ENCODE measurements around the gene CADM1.

DNA sequence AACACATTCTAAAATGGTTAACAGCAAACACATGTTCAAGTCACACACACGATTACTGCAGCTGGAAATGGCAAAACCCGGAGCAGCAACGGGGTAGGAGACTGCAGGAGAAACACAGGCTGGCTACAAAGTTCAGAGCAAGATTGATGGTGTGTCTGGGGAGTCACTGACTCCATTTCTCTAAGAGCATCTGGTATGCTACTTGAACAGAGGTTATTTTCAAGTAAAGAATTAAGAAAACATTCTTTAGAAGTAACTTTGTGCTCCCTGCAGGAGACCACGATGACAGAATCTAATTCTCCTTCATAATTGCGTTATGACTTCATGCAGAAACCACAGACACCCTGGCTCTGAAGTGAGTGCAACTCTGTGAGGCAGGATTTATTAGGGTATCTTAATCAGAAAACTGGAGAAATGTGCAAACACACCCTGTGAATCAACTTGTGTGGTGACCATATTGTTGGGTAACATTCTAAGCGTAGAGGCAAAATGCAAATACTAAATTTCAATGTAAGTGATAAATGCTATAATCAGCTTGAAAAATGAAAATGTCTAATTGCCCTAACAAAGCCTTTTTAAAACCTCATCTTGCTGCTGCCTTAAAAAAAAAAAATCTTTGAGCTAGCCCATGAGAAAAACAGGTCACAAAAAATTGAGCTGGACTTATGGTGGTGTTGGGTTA, 303.0 kb downstream of the CADM1 start:
- TF ChIP-seq, protein P1, sequence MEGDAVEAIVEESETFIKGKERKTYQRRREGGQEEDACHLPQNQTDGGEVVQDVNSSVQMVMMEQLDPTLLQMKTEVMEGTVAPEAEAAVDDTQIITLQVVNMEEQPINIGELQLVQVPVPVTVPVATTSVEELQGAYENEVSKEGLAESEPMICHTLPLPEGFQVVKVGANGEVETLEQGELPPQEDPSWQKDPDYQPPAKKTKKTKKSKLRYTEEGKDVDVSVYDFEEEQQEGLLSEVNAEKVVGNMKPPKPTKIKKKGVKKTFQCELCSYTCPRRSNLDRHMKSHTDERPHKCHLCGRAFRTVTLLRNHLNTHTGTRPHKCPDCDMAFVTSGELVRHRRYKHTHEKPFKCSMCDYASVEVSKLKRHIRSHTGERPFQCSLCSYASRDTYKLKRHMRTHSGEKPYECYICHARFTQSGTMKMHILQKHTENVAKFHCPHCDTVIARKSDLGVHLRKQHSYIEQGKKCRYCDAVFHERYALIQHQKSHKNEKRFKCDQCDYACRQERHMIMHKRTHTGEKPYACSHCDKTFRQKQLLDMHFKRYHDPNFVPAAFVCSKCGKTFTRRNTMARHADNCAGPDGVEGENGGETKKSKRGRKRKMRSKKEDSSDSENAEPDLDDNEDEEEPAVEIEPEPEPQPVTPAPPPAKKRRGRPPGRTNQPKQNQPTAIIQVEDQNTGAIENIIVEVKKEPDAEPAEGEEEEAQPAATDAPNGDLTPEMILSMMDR (IDR thresholded peaks at IDR 0.05 in 2 of 3, conservative IDR thresholded peaks at IDR 0.05 in 1 of 3; ENCODE audit: control insufficient read depth in 2 of 3, extremely low read depth in 1 of 3, insufficient read depth in 1 of 3, low read depth in 3 of 3, low read length in 3 of 3) = no peak
- TF ChIP-seq, protein P2, sequence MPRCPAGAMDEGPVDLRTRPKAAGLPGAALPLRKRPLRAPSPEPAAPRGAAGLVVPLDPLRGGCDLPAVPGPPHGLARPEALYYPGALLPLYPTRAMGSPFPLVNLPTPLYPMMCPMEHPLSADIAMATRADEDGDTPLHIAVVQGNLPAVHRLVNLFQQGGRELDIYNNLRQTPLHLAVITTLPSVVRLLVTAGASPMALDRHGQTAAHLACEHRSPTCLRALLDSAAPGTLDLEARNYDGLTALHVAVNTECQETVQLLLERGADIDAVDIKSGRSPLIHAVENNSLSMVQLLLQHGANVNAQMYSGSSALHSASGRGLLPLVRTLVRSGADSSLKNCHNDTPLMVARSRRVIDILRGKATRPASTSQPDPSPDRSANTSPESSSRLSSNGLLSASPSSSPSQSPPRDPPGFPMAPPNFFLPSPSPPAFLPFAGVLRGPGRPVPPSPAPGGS (IDR thresholded peaks at IDR 0.05; ENCODE audit: borderline replicate concordance, insufficient read depth, low read depth, low read length, poor library complexity, severe bottlenecking) = no peak
- TF ChIP-seq EGR1 (IDR thresholded peaks at IDR 0.05; ENCODE audit: borderline replicate concordance in 1 of 2, low read depth in 2 of 2, low read length in 2 of 2) (no peak), CBX3 (IDR thresholded peaks at IDR 0.05; ENCODE audit: borderline replicate concordance, low read depth) (no peak)
- TF ChIP-seq, protein P3, sequence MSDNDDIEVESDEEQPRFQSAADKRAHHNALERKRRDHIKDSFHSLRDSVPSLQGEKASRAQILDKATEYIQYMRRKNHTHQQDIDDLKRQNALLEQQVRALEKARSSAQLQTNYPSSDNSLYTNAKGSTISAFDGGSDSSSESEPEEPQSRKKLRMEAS (IDR thresholded peaks at IDR 0.05; ENCODE audit: low read depth, low read length) = no peak
